HepG2 (cell line): ENCODE data around the gene CFAP92. TPM values are rescaled to one million over a fixed set of nuclear protein-coding genes. Genes with fewer than 3 reads are reported as not detected.

Experiments
- CBFB ChIP-seq: sonication (generic); formaldehyde crosslinking; IDR thresholded peaks from 2 replicates; pipeline ENCODE4 v1.4.0; 2020; ENCODE audit warnings: missing genetic modification reagents
- CCAR2 ChIP-seq: fragments of 200-400 bp; formaldehyde crosslinking; optimal IDR thresholded peaks from 2 replicates; pipeline ENCODE3; 2018; ENCODE audit warnings: low read depth, mild to moderate bottlenecking, low read length, moderate library complexity
- DPF2 ChIP-seq: sonication (generic); formaldehyde crosslinking; IDR thresholded peaks from 2 replicates; pipeline ENCODE4 v1.4.0; 2020; ENCODE audit warnings: mild to moderate bottlenecking, low read depth, missing genetic modification reagents, borderline replicate concordance
- KDM2A ChIP-seq: sonication (generic); formaldehyde crosslinking; IDR thresholded peaks from 2 replicates; pipeline ENCODE4 v1.4.0; 2020; ENCODE audit warnings: low read depth, missing genetic modification reagents, borderline replicate concordance
- MED8 ChIP-seq: sonication (generic); formaldehyde crosslinking; IDR thresholded peaks from 2 replicates; pipeline ENCODE4 v1.8.1; 2023; ENCODE audit warnings: mild to moderate bottlenecking, missing genetic modification reagents; ENCODE audit not compliant: insufficient replicate concordance
- NONO ChIP-seq, 2 experiments: fragments of 450-650 bp in 1 of 2; sonication (generic) in 1 of 2; formaldehyde crosslinking in 1 of 2; IDR thresholded peaks in 1 of 2; conservative IDR thresholded peaks in 1 of 2; 2 replicates each; pipeline versions ENCODE4 v1.6.1 to v1.8.0; 2017 to 2022; ENCODE audit warnings: mild to moderate bottlenecking in 1 of 2, missing genetic modification reagents in 1 of 2, moderate library complexity in 1 of 2
- SOX6 ChIP-seq, 2 experiments: fragments of 450-650 bp in 1 of 2; sonication (generic) in 1 of 2; formaldehyde crosslinking in 1 of 2; IDR thresholded peaks; 2 replicates each; pipeline versions ENCODE4 v1.4.0 to v1.6.1; 2017 to 2020; ENCODE audit warnings: antibody characterized with exemption in 1 of 2, mild to moderate bottlenecking in 1 of 2, missing genetic modification reagents in 1 of 2
- ZFP90 ChIP-seq: sonication (generic); formaldehyde crosslinking; IDR thresholded peaks from 2 replicates; pipeline ENCODE4 v1.8.0; 2022; ENCODE audit warnings: missing genetic modification reagents, mild to moderate bottlenecking, inconsistent platforms, borderline replicate concordance
- ZMYM2 ChIP-seq: sonication (generic); formaldehyde crosslinking; IDR thresholded peaks from 2 replicates; pipeline ENCODE4 v1.8.0; 2022; ENCODE audit warnings: mild to moderate bottlenecking, missing genetic modification reagents
- ZNF337 ChIP-seq: sonication (generic); formaldehyde crosslinking; IDR thresholded peaks from 2 replicates; pipeline ENCODE4 v1.5.1; 2020; ENCODE audit warnings: missing genetic modification reagents, low read depth, mild to moderate bottlenecking, borderline replicate concordance
- ZNF383 ChIP-seq: sonication (generic); formaldehyde crosslinking; IDR thresholded peaks from 2 replicates; pipeline ENCODE4 v1.4.0; 2020; ENCODE audit warnings: missing genetic modification reagents, mild to moderate bottlenecking, borderline replicate concordance
- ZNF446 ChIP-seq: sonication (generic); formaldehyde crosslinking; IDR thresholded peaks from 2 replicates; pipeline ENCODE4 v1.5.0; 2020; ENCODE audit warnings: mild to moderate bottlenecking, missing genetic modification reagents
- ZNF550 ChIP-seq: sonication (generic); formaldehyde crosslinking; IDR thresholded peaks from 2 replicates; pipeline ENCODE4 v1.4.0; 2020; ENCODE audit warnings: mild to moderate bottlenecking, missing genetic modification reagents, borderline replicate concordance
- ZNF564 ChIP-seq: sonication (generic); formaldehyde crosslinking; IDR thresholded peaks from 2 replicates; pipeline ENCODE4 v1.8.1; 2023; ENCODE audit warnings: mild to moderate bottlenecking, missing genetic modification reagents
- ZNF761 ChIP-seq: sonication (generic); formaldehyde crosslinking; conservative IDR thresholded peaks from 2 replicates; pipeline ENCODE4 v1.4.0; 2020; ENCODE audit warnings: mild to moderate bottlenecking, missing genetic modification reagents
- ZNF777 ChIP-seq: sonication (generic); formaldehyde crosslinking; IDR thresholded peaks from 2 replicates; pipeline ENCODE4 v1.4.0; 2020; ENCODE audit warnings: missing genetic modification reagents
- ZSCAN29 ChIP-seq: sonication (generic); formaldehyde crosslinking; conservative IDR thresholded peaks from 2 replicates; pipeline ENCODE4 v1.4.0; 2020; ENCODE audit warnings: mild to moderate bottlenecking, missing genetic modification reagents
- polyA plus RNA-seq, 8 experiments: library from polyadenylated mRNA; depleted of rRNA in 3 of 8; stranded (reverse) in 7 of 8; unstranded in 1 of 8; fragments of >200 nt; fragmentation: Illumina TruSeq in 4 of 8; extraction: Trizol in 4 of 8; gene quantifications; 2 replicates each; pipeline versions ENCODE4 v1.2.1 to v1.2.3, GENCODE V29; 2011 to 2016; ENCODE audit warnings: low read depth in 4 of 8, missing spikeins in 1 of 8, mixed read lengths in 1 of 8; ENCODE audit not compliant: insufficient read depth in 1 of 8
- total RNA-seq, 5 experiments: library from RNA; depleted of rRNA; stranded (reverse); fragments of >200 nt; fragmentation: Illumina TruSeq; extraction: Trizol; gene quantifications; 2 replicates each; pipeline ENCODE4 v1.2.3, GENCODE V29; 2016; ENCODE audit warnings: low read depth in 1 of 5
- TF ChIP-seq, protein P1 (sequence below): sonication (generic); formaldehyde crosslinking; IDR thresholded peaks from 2 replicates; pipeline ENCODE4 v1.5.0; 2020; ENCODE audit warnings: mild to moderate bottlenecking, missing genetic modification reagents
- TF ChIP-seq, protein P2 (sequence below): sonication (generic); formaldehyde crosslinking; IDR thresholded peaks from 2 replicates; pipeline ENCODE4 v1.4.0; 2020; ENCODE audit warnings: missing genetic modification reagents

The CFAP92 gene
- total and polyA plus RNA-seq, 2 of the 13 experiments (the other 11 are each of a cell fraction or from before 2014, with no cell fraction given): 0.18 to 0.46 TPM

DNA sequence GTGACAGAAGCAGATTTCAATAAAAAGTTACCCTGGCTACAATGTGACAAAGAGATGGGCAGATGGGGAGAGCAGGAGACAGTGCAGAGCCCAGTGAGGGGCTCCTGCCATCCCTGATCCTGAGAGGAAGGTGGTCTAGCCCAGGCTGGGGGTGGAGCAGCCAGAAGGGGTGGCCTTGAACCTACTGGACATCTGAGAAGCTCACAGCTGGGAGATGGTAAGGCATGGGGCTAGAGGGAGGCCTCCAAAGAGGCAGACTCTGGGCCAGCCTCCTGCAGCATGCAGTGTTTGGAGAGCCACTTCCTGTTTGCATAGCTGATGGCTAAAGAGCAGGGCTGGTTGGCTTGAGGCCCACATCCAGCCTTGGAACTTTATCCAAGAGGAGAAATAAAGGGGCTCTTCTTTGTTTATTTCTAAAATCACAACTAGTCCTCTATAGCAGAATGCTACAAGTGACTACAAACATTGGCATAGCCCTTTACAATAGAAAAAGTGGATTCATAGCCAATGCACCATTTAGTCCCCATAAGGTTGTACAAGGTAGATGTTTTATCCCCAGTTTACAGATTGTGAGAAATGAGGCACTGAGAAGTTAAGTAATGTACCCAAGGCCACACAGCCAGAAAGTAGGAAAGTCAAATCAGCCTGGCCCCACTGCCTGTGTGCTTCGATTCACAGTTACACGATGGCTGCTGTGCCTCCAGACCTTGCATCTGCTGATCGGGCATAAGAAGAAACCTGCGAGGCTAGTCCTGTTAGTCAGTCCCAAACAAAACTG lies 11.8 kb upstream of the CFAP92 start (continued):
- TF ChIP-seq, protein P1, sequence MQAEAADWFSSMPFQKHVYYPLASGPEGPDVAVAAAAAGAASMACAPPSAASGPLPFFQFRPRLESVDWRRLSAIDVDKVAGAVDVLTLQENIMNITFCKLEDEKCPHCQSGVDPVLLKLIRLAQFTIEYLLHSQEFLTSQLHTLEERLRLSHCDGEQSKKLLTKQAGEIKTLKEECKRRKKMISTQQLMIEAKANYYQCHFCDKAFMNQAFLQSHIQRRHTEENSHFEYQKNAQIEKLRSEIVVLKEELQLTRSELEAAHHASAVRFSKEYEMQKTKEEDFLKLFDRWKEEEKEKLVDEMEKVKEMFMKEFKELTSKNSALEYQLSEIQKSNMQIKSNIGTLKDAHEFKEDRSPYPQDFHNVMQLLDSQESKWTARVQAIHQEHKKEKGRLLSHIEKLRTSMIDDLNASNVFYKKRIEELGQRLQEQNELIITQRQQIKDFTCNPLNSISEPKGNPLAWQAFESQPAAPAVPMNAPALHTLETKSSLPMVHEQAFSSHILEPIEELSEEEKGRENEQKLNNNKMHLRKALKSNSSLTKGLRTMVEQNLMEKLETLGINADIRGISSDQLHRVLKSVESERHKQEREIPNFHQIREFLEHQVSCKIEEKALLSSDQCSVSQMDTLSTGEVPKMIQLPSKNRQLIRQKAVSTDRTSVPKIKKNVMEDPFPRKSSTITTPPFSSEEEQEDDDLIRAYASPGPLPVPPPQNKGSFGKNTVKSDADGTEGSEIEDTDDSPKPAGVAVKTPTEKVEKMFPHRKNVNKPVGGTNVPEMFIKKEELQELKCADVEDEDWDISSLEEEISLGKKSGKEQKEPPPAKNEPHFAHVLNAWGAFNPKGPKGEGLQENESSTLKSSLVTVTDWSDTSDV: no peak
- TF ChIP-seq CCAR2 (no peak), ZNF564 (CRISPR knock-in tag) (no peak), ZFP90 (CRISPR knock-in tag) (no peak), SOX6 (IDR thresholded peaks at IDR 0.05) (no peak), SOX6 (CRISPR knock-in tag; IDR thresholded peaks at IDR 0.05) (peak; percentile 66), ZNF446 (CRISPR knock-in tag) (no peak), ZNF383 (CRISPR knock-in tag) (no peak), ZNF550 (CRISPR knock-in tag) (no peak), ZNF337 (CRISPR knock-in tag) (no peak), ZMYM2 (no peak), KDM2A (0 out of 2 replicates have a peak, but pooled peaks have one; percentile 35), MED8 (CRISPR knock-in tag) (no peak), ZNF761 (no peak), ZSCAN29 (CRISPR knock-in tag) (no peak), NONO (IDR thresholded peaks at IDR 0.05) (no peak), NONO (CRISPR knock-in tag; conservative IDR thresholded peaks at IDR 0.05) (no peak), DPF2 (no peak), ZNF777 (CRISPR knock-in tag) (no peak), CBFB (CRISPR knock-in tag) (no peak)
- TF ChIP-seq, protein P2, sequence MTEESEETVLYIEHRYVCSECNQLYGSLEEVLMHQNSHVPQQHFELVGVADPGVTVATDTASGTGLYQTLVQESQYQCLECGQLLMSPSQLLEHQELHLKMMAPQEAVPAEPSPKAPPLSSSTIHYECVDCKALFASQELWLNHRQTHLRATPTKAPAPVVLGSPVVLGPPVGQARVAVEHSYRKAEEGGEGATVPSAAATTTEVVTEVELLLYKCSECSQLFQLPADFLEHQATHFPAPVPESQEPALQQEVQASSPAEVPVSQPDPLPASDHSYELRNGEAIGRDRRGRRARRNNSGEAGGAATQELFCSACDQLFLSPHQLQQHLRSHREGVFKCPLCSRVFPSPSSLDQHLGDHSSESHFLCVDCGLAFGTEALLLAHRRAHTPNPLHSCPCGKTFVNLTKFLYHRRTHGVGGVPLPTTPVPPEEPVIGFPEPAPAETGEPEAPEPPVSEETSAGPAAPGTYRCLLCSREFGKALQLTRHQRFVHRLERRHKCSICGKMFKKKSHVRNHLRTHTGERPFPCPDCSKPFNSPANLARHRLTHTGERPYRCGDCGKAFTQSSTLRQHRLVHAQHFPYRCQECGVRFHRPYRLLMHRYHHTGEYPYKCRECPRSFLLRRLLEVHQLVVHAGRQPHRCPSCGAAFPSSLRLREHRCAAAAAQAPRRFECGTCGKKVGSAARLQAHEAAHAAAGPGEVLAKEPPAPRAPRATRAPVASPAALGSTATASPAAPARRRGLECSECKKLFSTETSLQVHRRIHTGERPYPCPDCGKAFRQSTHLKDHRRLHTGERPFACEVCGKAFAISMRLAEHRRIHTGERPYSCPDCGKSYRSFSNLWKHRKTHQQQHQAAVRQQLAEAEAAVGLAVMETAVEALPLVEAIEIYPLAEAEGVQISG: peak; percentile 26; the same call in 1 of the 2 replicates
